A204.1 (cell line): ENCODE data around the gene PHYKPL.
"Not testable (repeated sequence)": the region's sequence is repeated elsewhere in the genome, so short reads cannot be mapped to it uniquely, and the experiment has no call there.

Experiments
- FAIRE-seq: peaks from 2 replicates; lab custom pipeline; 2012; peaks lifted over from hg19 to GRCh38; lab: Jason Lieb, UNC

The PHYKPL gene

GRCh38 chr5:178238711-178239592, 6.3 kb upstream of the PHYKPL start:
- no peak for FAIRE-seq

GRCh38 chr5:178238313-178238635, 5.7 kb upstream of the PHYKPL start:
- no peak for FAIRE-seq

GRCh38 chr5:178237431-178238312, 5.1 kb upstream of the PHYKPL start:
- no peak for FAIRE-seq

- no peak for FAIRE-seq
Measured at GRCh38 chr5:178236679-178237078, 4.1 kb upstream of the PHYKPL start.

- FAIRE-seq: no peak
Measured at GRCh38 chr5:178236126-178236525, 3.5 kb upstream of the PHYKPL start.

GRCh38 chr5:178235588-178235974, 3.0 kb upstream of the PHYKPL start:
- no peak for FAIRE-seq

- no peak for FAIRE-seq
Measured at GRCh38 chr5:178234750-178235587, 2.4 kb upstream of the PHYKPL start.

- no peak for FAIRE-seq
Measured at GRCh38 chr5:178234121-178234749, 1.6 kb upstream of the PHYKPL start.

GRCh38 chr5:178232920-178233429, 373 bp upstream of the PHYKPL start:
- FAIRE-seq: no peak

GRCh38 chr5:178231539-178232123, 971 bp downstream of the PHYKPL start:
- FAIRE-seq: no peak

- no peak for FAIRE-seq
Measured at GRCh38 chr5:178230879-178231538, 1.6 kb downstream of the PHYKPL start.

- FAIRE-seq: no peak
Measured at GRCh38 chr5:178229861-178230260, 2.7 kb downstream of the PHYKPL start.

GRCh38 chr5:178229111-178229510, 3.5 kb downstream of the PHYKPL start:
- FAIRE-seq: not testable (repeated sequence)

GRCh38 chr5:178228609-178229008, 4.0 kb downstream of the PHYKPL start:
- FAIRE-seq: no peak

GRCh38 chr5:178227929-178228328, 4.7 kb downstream of the PHYKPL start:
- no peak for FAIRE-seq

- FAIRE-seq: no peak
Measured at GRCh38 chr5:178227138-178227659, 5.4 kb downstream of the PHYKPL start.

GRCh38 chr5:178225174-178225573, 7.4 kb downstream of the PHYKPL start:
- FAIRE-seq: no peak

- FAIRE-seq: no peak
Measured at GRCh38 chr5:178224403-178224802, 8.2 kb downstream of the PHYKPL start.

GRCh38 chr5:178223828-178224335, 8.7 kb downstream of the PHYKPL start:
- no peak for FAIRE-seq

GRCh38 chr5:178223196-178223773, 9.3 kb downstream of the PHYKPL start:
- no peak for FAIRE-seq
